GM21786 (cell line): Measurements from ENCODE around the gene TMEM81.

ENCODE experiments used
- ATAC-seq: cut with Tn5 transposase; IDR thresholded peaks from one replicate; pipeline ENCODE4 v1.9.1; 2021; ENCODE audit not compliant: unreplicated experiment

Gene TMEM81

DNA sequence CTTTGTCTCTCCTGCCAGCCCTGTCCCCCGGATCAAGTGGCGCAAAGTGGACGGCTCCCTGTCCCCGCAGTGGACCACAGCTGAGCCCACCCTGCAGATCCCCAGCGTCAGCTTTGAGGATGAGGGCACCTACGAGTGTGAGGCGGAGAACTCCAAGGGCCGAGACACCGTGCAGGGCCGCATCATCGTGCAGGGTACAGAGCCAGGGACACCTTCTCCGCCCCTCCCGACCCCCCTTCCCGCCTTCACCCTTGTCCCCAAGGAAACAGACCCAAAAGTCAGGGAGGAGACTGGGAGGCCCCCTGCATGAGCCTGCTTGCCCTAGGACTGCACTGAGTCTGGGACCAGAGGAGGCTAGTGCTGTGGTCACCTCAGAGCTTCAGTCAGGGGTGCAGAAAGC lies 23.0 kb downstream of the TMEM81 start:
- ATAC-seq = no peak

DNA sequence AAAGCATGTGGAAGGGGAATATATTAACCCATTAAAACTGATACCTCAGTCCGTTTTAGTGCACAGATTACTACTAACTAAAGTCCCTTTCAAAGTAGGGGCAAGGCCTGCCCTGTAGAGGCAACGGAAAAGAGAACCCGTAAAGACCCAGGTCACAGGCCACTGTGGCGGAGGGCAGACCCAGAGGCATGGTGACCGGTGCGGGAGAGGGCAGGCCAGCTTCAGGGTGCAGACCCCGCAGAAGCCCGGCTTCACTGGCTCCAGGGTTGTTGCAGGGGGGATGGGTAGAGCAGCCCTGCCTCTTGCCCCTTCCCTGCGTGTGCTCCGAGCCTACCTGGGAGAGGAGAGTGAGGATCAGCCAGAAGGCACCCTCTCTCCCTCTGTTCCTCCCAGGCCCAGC lies 23.5 kb downstream of the TMEM81 start:
- ATAC-seq = no peak

DNA sequence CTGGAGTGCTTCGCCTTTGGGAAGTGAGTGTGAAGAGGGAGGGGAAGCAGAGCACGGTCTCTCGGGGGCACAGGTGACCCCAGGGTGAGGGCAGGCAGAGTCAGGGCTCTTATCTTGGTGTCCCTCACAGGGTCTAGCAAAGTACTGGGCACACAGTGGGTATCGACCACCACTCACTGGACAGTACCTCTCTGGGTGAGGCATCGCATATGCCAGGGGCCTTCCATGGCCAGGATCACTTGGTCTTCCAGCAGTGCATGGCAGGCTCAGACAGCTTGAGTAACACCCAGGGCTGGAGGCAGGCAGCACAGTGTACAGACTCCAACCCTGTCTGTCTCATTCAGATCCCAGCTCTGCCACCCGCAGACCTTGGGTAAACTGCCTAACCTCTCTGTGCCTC lies 24.6 kb downstream of the TMEM81 start:
- ATAC-seq = no peak

DNA sequence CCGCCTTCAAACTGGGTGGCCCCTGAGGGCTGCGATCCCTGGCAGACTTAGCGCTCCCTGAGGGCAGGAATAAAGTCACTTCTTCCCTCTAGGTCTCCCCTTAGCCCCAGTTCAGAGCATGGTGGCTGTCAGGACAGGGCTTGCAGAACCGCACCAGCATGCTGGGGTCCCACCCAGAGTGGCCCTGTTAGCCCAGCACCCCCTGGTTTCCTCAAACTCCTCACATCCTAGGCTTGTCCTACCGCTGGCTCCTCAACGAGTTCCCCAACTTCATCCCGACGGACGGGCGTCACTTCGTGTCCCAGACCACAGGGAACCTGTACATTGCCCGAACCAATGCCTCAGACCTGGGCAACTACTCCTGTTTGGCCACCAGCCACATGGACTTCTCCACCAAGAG lies 25.4 kb downstream of the TMEM81 start:
- no peak for ATAC-seq

DNA sequence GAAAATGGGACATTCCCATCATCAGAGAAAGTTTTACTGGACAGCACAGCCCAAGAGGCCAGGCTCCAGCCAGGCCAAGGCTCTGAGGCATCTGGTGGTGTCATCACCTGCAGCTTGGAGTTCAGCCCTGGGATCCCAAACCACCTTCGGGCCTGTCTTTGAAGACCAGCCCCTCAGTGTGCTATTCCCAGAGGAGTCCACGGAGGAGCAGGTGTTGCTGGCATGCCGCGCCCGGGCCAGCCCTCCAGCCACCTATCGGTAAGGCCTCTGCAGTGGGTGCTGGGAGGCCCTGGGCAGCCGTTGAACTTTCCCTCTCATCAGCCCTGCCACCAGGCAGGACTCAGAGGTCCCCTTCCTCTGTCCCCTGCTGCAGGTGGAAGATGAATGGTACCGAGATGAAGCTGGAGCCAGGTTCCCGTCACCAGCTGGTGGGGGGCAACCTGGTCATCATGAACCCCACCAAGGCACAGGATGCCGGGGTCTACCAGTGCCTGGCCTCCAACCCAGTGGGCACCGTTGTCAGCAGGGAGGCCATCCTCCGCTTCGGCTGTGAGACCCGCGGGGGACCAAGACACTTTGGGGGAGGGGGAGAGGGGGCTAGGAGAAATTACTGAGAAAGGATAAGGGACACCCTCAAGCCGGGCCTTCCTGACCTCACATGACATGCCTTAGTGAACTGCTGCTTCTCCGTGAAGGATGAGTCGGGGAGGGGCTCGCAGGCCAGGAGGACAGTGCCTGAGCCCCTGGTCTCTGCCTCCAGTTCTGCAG lies 26.3 kb downstream of the TMEM81 start:
- no peak for ATAC-seq

DNA sequence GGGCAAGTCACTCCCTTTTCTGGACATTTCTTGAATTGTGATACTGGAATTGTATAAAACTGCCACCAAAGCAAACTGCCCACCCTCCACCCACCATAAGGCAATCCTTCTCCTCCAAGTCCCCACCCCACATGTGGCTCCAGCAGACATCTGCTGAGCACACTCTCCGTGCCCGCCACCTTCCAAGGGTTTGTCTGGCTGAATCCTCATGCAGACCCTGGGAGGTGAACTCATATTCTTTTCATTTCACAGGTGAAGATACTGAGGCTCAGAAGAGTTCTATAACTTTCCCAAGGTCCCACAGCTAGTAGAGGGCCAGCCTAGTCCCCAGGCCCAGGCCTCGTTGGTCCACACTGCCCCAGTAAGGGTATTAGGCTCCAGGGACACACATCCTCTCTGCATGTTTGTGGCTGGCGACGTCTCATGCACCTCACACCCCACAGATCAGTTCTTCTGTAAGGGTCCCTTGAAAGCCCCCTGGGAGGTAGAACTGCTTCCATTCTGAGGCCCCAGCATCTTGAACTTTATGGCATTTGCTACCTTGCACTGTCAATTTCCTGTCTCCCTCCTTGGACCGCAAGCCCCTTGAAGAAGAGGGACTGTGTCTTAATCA lies 27.2 kb downstream of the TMEM81 start:
- ATAC-seq = no peak

DNA sequence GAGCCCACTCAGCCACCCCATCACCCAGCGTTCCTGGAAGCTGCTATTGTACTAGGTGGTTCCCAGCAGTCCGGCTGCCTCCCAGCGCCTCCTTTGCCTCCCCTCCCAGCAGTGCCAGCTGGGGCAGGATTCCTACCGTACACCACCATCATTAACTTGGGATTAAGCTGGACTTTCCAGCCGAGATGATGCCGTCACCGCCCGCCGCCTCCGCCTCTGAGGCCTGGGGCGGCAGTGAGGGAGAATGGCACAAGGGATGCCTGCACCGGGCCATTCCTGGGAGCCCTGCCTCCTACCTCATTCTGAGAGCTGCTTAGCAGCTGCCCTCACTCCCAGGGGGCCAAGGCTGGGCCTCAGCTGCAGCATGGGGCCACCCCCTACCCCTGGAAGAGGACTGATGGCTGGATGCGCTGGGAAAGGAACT lies 28.1 kb downstream of the TMEM81 start:
- no peak for ATAC-seq

DNA sequence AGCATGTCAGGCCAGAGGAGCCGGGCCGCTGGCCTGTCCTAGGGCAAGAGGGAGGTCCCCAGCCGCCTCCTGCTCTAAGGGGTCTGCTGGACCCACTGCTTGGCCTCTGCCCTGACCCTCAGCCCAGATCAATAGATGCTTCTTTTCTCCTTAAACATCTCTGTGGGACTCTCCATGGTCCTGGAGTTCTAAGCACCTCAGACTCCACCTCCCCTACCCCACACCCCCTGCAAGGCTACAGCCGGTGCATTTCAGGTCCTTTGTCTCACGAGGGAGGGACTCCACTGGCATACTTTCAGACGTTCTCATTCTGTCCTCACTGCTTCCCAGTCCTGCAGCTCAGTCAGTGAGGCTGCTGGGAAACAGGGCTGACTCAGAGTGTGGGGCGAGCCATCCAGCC lies 30.2 kb downstream of the TMEM81 start:
- no peak for ATAC-seq

DNA sequence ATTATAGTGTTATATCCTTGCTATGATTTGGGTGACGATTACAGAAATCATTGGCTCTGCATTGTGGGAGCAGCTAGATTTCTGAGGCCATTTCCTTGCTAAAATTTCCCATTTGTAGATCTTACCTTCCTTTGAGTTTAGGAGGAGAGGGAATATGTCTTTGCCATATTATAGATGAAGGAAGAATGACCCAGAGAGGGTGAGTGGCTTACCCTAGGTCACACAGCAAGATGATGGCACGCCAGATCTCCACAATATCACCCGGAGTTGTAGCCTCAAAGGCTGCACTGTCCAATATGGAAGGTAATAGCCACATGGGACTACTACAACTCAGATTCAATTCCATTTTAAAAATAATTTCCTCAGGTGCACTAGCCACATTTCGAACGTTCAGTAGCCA lies 31.0 kb downstream of the TMEM81 start:
- no peak for ATAC-seq

DNA sequence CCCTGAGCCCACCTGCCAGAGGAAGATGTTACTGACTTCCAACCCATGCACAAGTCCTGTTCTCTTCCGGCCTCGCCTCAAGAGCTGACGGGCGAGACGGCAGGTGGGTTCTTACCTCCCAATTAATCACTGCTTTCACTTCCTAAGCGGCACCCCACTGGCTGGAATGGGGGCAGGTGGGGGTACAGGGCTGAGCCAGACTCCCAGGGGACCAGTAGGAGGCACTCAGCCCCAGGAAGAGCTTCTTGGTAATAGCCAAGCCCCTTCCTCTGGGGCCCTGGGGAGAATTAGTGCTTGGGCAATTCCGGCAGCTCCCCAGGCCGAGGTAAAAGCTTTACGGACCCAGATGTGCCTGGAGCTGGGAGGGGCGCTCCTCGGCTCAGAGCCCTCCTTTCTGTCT lies 31.6 kb downstream of the TMEM81 start:
- no peak for ATAC-seq

DNA sequence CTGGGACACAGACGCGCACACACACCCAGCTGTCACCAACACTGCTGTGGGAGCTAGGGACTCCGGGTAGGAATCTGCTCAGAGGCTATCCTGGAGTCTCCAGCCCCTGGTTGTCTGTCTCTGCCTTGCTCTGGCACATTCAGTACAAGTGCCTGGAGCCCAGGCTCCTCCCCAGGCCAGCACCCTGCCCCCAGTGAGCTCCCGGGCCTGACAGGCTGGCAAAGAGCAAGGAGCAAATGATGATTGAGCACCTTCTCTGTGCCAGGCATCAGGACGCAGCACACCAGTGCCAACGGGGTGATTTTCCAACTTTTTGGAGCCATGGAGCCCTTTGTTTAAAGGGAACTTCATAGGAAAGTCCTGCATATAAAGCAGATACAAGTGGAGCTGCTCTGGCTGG lies 34.8 kb downstream of the TMEM81 start:
- ATAC-seq = no peak

DNA sequence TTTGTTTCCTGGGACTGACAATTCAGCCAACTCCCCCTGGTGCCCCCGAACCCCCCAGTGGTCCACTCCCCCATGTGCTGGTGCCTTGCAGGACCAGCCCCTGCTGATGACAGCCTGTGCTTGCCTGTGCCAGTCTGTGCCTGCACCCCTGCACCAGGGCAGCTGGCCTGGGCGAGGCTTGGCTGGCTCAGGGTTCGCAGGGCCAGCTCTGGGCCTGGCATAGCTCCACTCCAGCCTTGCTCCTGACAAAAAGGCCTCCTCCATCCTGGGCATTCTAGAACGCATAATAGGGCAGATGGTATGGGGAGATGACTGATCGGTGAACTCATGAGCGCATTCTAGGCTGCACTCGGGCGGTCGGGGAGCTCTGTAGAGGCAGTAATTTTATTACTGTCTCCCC lies 35.9 kb downstream of the TMEM81 start:
- no peak for ATAC-seq

DNA sequence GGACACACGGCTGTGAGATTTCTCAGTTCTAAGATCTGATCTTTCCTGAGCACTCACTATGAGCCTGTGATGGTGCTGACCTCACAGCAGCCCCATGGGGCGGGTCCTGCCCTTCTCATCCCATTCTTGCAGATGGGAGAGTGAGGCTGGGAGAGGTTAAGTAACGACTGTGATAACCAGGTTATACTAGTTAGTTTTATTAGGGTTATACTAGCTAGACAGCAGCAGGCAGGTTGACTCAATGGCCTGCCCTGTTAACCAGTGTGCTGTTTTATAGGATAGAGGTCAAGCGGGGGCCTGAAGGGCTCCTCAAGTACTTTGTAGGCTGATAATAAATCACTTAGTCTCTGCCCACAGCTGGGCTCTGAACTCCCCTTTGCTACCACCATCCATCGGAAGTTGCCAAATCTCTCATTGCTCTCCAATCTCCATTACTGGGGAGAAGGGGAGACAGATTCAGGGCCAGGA lies 36.5 kb downstream of the TMEM81 start:
- ATAC-seq = no peak

DNA sequence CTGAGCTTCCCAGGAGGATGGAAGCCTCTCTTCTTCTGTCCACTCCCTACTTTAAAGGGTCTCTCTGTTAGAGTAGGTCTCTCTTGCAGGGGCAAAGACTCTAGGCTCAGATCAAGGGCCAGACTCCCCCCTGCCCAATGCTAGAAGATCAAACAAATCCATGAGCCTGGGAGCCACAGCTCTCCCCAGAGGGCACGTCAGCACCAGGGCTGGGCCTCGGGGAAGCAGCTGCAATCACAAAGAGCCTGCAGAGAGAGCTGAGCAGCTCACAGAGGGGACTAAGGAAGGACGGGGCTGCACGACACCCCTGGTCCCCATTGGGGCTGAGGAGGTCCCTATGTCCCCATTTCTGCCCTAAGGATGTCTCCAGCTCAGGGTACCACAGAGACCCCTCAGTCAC lies 37.4 kb downstream of the TMEM81 start:
- no peak for ATAC-seq

DNA sequence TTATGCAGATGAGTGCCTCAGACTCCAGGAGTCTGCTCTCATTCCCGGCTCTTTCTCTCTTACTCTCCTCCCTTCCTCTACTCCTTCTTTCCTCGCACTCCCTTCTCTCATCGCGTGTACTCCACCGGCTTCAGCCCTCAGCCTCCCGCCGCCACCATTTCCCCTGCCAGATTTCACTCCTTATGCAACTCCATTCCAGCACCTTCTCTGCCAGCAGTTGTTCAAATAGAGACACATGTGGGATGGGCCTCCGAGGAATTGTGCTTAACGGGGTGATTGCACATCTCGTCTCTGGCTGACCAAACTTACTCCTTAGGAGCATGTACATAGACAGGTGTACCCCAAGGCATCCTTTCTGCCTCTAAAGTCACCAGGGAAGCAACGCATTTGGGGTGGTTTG lies 39.1 kb downstream of the TMEM81 start:
- ATAC-seq = no peak

DNA sequence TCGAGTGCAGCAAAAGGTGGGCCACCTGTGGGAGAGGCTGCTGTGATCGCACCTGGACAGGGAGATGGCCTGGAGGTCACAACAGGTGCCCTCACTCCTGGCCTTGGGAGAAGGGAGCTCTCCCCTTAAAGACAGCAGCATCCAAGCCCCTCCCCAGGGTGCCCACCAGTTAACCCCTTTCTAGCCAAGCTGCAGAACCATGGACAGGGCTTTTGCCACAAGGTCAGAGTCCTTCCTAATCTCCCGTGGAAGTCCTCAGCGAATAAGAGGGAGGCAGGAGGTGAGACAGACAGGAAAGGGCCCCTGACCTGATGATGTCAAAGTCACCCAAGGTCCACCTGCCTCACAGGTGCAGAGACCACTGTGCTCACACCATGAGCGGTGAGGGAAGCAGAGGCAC lies 39.5 kb downstream of the TMEM81 start:
- no peak for ATAC-seq

DNA sequence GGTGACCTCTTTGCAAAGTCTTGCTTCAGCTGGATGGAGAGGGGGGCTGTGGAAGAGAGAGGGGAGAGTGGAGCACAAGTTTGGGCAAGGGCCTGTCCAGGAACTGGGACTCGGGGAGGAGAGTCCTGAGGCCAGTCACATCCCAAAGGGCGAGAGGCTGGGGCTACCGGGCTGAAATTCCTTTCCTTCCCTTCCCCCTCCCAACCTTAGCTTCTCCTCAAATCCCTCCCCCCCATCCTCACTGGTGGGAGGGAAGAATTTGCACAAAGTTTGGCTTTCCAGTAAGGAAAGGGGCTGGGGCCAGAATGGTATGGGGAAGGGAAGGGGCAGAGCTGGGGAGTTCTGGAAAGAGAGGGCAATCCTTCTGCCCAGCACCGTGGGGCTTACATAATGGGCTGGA lies 40.4 kb downstream of the TMEM81 start:
- no peak for ATAC-seq

DNA sequence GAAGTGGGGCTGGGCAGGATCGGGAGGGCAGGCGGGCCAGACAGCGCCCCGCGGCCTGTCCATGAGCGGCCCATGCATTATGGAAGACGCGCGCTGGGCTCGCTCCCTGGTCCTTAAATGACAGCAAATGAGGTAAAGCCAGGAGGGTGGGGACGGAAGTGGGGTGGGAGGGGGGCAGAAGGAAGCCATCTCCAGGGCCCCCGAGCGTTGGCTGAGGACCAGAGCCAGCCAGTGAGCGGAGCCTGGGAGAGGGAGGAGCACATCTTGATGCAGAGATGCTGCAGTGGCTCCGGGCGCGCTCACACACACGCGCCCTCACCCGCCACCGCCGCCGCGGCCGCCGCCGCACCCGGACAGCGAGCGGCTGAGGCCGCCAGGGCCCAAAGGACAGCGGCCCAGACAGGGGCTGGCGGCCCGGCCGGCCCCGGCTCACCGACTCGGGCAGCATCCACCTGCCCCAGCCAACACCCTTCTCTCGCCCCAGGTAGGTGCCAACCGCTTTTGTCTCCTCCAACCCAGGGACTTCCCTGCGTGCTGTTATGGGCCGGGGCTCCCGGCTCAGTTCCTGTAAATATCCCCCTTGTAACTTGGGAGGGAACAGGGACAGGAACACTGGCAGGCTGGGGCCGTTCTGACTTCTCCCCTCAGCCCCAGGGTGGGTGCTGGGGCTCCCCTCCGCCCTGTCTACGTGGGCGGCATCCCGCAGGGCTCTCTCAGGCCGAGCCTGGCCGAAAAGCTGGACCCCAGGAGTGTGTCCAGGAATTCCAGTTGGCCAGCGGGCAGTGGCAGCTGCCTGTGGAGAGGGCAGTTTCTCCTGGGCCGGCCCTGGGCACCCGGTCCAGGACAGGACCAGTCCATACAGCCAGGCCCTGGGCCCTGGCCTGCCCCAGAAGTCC lies 41.1 kb downstream of the TMEM81 start, which contains the start of gene CNTN2:
CNTN2 (plus strand) TSS at position 302 of the 896 bp plus-strand sequence. CDS start 9,974 bp downstream, outside the sequence.
- ATAC-seq = no peak

DNA sequence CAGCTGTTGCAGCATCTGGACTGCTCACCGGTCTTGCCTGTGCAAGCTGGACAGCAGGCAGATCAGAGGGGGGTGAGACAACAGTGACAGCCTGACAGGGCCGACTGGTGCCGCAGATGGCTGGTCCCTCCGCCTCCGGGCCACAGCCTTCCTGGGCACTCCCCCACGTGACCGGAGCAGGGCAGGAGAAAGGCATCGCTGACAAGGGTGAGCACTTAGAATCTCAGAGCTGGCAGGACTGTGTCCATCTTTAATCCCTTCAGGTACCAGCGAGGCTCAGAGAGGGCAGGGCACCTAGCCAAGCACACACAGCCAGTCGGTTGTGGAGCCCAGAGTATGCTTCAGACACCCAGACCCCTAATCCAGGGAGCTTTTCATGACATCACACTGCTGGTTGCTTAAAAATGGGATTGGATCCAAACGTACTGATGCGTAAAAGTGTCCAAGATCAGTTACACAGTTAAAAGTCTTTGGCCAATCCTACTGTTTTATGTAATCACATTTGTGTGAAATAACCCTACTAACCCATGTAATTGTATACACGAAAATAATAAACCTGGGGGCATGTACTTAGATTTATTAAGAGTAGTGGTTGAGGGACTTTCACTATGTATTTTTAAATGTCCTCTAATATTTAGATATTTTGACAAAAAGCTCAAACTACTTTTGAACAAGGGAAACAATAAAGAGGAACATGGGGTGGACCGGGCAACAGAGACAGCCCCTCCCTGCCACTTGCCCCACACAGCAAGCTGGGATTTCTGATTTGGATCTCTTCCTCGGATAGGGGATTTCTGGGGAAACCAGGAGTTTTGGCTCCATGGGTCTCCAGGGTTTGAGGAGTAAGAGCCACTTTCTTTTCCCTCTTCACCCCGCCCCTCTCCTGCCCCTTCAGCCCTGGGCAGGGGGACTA lies 42.0 kb downstream of the TMEM81 start:
- no peak for ATAC-seq

DNA sequence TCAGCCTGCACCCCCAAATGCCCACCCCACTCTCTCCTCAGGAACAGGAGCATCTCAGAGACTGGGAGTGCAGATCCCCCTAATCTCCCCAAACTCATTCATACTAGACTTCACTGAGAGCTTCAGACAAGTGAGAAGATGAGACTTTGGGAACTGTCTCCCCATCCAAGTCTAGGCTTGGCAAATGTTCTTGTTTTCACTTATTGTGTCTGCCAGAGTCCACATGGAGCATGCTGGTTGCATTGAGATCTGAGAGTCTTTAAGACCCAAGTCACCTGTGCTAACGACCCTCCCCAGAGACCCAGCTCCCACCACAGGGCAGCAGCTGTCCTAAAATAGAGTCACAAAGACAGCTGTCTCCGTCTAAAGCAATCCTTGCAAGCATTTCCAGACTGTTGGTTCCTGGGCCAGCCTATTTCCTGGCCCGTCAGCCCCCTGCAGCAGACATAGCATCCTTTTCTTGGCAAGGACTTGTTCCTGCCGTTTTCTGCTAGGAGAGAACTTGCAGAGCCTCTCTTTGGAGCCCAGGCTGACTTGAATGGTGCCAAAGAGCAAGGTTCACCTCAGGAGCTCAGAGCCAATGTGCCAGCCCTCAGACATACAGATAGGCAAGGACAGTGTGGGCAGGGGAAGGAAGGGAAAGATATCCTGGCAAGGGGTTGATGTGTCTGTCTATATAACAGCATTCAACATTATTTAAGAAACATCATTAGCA lies 43.1 kb downstream of the TMEM81 start:
- ATAC-seq = no peak
